ENCODE measurements around the gene SLC10A7.

DNA sequence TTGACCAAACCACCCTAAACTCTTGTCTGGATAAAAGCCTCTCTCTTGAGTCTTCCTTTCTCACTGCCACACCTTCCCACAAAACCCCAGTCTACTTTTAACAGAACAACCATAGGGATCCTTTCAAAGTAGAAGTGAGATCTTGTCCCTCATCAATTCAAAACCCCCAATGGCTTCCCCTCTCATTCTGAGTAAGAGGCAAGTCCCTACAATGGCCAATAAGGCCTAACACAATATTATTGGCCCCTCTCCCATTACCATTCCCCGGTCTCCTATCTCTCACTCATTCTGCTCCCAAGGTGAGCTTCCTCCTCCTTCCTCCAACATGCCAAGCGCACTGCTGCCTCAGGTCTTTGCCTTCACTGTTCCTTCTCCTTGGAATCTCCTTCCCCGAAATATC is 250.3 kb downstream of the SLC10A7 start:
- TF ChIP-seq, protein P1, sequence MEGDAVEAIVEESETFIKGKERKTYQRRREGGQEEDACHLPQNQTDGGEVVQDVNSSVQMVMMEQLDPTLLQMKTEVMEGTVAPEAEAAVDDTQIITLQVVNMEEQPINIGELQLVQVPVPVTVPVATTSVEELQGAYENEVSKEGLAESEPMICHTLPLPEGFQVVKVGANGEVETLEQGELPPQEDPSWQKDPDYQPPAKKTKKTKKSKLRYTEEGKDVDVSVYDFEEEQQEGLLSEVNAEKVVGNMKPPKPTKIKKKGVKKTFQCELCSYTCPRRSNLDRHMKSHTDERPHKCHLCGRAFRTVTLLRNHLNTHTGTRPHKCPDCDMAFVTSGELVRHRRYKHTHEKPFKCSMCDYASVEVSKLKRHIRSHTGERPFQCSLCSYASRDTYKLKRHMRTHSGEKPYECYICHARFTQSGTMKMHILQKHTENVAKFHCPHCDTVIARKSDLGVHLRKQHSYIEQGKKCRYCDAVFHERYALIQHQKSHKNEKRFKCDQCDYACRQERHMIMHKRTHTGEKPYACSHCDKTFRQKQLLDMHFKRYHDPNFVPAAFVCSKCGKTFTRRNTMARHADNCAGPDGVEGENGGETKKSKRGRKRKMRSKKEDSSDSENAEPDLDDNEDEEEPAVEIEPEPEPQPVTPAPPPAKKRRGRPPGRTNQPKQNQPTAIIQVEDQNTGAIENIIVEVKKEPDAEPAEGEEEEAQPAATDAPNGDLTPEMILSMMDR (IDR thresholded peaks at IDR 0.05) = no peak
- TF ChIP-seq POLR2A (IDR thresholded peaks at IDR 0.05) (no peak), POLR2AphosphoS5 (IDR thresholded peaks at IDR 0.05) (no peak)
